ENCODE results near the gene PI4KA.
"Not testable (repeated sequence)": the region's sequence is repeated elsewhere in the genome, so short reads cannot be mapped to it uniquely, and the experiment has no call there.

The PI4KA gene

DNA sequence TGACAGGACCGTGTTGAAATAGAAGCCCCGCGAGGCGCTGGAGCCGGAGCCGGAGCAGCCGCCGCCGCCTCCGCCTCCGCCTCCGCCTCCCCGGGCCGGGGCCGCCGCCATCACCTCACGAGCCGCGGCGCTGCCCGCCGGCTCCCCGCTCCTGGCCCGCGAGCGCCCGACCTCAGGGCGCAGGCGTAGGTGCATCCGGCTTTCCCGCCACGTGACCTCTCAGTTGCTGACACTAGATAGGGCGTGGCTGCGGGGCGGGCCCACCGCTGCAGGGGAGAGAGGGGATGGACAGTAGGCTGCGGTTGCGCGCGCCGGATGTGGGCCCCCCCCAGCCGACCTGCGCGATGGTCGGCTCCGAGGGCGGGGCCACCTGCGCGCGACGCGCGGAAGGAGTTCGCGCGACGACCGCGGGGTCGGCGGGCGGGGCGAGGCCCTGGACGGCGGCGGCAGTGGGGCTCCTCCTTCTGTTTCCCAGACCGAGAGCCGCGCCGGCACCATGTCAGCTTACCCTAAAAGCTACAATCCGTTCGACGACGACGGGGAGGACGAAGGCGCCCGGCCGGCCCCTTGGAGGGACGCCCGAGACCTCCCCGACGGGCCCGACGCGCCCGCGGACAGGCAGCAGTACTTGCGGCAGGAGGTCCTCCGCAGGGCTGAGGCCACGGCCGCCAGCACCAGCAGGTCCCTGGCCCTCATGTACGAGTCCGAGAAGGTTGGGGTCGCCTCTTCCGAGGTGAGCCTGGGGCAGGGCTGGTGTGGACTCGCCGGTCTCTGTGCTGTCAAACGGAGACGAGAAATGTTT lies at the start of gene PI4KA, which contains the start of gene SNAP29:
Gene PI4KA (minus strand): TSS at position 197 of the 802 bp plus-strand sequence. CDS start 86 bp downstream, at position 111.
Gene SNAP29 (plus strand): TSS at position 393 of the 802 bp plus-strand sequence. CDS start 104 bp downstream, at position 497.
- peak; percentile 96 for DNase-seq

DNA sequence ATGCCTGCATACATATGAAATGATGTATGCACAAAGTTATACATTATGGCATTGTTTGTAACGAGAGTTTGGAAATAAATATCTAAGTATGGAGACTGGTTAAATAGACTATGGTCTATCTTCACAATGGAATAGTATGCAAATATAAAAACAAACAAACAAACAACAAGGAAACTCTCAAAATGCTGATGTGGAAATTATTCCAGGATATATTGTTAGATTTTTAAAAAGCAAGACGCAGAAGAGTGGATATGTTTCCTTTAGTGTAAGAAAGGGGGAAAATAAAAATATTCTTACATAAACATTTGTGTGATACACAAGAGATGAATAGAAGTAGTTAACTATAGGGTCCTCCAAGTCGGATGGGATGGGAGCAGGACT lies 47.8 kb upstream of the PI4KA start:
- DNase-seq: no peak

DNA sequence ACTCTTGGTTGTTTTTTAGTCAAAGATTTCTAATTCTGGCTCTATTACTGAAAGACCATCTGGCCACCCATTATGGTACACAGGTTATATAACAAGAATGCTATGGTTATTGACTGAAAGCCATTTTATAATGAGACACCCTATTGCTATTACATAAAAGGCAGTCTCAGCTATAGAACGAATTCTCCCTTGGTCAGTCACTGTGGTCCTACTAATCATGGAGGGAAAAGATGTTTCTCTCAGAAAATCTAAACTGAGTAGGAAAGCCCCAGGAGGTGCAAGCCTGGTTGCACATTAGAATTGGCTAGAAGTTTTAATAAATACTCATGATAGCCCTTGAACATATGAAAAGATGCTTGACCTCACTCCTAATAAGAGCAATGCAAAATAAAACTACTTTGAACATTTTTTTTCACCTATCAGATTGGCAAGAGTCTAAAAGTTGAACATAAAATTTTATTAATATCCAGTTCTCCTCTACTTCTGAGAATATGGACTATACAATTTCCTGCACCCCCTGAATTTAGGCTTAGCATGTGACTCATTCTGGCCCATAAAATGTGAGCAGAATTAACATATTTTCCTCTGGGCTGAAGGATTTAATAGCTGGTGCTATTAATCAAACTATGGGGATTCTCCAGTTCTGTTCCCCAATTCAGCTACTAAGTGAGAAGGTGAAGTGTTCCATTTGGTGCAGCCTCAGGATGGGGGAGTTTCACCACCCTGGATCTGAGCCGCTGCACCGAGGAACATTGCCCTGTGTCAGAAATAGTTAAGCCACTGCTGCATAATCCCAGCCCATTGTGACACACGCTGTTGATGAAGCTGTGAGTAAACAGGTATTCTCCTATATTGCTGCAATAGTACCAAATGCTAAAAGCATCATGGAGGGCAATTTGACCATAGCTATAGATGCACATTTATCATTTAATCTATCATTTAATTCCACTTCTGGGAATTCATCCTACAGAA lies 47.1 kb upstream of the PI4KA start:
- DNase-seq: no peak

DNA sequence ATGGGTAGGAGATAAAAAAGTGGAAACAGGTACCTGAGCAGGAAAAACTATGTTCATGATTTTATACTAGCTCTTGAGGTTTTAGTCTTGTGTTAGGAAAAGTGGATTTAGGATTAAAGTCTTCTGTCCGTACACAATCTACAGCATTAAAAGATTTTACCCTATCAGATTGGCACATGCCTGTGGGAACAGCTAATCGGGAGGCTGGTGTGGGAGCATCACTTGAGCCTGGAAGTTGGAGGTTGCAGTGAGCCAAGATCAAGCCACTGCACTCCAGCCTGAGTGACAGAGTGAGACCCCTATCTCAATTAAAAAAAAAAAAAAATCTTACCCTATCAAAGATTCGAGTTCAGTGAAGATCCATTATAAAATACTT lies 46.4 kb upstream of the PI4KA start:
- no peak for DNase-seq

DNA sequence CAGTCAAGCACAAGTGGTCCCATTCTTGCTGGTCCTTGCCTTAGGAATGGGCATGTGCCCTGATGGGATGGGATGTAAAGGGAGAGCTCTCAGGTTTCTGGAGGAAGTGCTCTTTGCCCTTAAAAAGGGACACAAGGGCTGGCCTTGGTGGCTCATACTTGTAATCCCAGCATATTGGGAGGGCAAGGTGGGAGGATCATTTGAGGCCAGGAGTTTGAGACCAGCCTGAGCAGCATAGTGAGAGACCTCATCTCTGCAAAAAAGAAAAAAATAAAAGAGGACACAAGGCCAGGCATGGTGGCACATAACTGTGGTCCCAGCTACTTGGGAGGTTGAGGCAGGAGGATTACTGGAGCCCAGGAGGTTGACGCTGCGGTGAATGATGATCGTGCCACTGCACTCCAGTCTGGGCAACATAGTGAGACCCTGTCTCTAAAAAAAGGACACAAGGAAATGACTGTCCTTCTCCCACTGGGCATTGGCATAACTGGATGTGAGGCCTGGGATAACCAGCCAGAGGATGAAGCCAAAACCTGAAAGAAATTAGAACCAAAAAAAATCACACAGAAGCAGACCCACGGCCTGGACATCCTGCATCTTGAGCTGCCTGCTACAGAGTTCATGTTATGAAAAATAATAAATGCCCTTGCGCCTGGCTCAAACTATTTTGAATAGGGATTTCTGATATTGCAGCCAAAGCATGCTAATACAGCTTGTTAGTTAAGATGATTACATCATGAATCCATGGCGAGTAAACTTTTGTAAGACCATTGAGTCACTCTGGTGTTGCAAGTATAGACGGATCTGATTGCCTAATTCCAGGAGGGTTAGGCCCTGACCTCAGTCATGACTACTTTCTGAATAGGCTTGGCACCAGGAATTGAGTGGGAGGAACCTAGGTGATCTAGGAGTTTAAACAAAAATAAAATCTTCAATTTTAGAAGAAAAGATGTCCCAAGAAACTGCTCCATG lies 45.7 kb upstream of the PI4KA start:
- no peak for DNase-seq

DNA sequence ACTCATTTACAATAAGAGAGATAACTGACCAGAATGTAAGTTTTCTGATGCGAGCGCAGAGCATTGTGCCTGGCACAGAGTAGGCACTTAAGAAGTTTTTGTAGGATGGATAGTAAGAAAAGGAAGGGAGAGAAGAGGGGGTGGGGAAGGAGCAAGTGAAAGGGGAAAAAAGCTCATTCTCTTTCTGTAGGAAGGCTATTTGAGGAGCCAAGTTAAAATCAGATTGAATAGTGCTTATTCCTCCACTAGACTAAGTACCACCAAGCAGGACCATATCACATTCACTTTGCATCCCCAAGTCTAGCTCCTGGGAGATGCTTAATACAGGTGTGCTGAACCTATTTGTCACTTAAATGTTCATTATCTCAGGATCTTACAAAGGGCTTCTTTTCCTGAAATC lies 44.5 kb upstream of the PI4KA start:
- no peak for DNase-seq

DNA sequence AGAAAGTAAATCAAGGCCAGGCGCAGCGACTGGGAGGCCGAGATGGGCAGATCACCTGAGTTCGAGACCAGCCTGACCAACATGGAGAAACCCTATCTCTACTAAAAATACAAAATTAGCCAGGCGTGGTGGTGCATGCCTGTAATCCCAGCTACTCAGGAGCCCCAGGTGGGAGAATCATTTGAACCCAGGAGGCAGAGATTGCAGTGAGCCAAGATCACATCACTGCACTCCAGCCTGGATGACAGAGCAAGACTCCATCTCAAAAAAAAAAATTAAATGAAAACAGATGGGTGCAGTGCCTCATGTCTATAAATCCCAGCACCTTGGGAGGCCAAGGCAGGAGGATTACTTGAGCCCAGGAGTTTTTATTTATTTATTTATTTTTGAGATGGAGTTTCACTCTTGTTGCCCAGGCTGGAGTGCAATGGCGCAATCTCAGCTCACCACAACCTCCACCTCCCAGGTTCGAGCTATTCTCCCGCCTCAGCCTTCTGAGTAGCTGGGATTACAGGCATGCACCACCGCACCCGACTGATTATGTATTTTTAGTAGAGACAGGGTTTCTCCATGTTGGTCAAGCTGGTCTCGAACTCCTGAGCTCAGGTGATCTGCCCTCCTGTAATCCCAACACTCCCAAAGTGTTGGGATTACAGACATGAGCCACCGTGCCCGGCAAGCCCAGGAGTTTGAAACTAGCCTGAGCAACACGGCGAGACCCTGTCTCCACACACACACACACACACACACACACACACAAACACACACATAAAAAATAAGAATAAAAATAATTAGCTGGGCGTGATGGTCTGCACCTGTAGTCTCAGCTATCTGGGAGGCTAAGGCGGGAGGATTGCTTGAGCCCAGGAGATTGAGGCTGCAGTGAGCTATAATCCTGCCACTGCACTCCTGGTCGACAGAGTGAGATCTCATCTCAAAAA lies 42.8 kb upstream of the PI4KA start:
- DNase-seq: not testable (repeated sequence)

DNA sequence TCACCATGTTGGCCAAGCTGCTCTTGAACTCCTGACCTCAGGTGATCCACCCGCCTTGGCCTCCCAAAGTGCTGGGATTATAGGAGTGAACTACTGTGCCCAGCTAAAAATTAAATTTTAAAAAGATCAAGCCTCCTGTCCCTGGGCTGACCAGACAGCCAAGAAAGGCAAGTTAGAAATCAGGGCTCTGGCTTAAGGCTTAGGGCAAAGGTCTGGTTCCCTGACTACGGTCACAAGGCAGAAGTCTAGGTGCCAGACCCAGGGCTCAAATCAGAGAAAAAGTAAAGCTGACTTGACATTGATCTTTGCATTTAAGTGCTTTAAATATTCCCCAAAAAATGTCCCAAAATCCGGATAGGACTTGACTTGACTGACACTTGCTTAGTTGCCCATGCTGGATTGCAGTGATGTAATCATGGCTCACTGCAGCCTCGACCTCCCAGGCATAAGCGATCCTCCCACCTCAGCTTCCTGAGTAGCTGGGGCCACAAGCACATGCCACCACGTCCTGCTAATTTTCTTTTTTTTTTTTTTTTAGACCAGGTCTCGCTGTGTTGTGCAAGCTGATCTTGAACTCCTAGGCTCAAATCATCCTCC lies 41.3 kb upstream of the PI4KA start:
- DNase-seq: no peak

DNA sequence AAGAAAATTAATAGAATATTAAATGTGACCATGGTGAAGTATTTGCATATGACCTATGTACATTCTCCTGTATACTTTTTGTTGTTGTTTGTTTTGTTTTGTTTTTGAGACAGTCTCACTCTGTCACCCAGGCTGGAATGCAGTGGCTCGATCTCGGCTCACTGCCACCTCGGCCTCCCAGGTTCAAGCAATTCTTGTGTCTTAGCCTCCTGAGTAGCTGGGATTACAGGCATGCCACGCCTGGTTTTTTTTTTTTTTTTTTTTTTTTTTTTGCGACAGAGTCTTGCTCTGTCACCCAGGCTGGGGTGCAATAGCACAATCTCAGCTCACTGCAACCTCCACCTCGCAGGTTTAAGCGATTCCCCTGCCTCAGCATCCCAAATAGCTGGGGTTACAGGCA lies 39.1 kb upstream of the PI4KA start:
- not testable (repeated sequence) for DNase-seq

DNA sequence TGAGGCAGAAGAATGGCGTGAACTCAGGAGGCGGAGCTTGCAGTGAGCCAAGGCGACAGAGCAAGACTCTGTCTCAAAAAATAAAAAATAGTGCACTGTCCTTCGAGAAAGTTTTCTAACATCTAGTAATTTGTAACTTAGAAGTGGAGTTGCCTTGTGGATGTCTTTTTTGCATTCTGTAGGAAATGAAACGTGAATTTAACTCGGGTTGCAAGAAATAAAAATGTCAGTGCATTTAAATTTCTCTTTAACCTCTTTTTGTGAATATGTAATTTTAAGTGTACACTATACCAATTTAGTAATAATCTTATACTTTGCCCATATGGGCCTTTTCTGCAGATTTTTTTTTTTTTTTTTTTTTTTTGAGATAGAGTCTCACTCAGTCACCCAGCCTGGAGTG lies 32.4 kb upstream of the PI4KA start:
- DNase-seq: no peak

DNA sequence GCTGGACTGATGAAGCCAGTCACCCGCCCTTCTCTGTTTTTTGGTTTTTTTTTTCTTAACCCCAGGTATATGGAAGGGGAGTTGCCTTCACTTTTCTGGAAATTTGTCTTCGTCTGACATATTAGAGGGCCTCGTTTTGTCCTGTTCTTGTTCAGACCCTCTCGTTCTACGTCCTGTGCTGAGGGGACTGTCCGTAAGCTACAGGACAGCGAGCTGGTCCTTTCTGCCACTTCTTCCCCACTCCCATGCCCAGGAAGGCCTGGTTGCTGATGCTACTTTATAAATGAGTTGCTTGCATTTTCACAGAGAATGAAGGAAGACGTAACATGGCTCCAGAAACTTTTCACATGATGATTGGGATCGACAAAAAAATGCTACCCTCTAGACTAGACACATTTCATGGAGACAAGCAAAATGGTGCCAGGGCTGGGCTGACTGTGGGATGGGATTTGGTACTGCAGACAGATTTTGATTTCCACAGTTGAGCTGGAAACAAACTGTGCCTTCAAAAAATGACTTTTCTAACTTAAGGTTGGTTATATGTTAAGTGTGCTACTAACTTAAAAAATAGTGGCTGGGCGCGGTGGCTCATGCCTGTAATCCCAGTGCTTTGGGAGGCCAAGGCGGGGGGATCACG lies 31.4 kb upstream of the PI4KA start:
- no peak for DNase-seq

DNA sequence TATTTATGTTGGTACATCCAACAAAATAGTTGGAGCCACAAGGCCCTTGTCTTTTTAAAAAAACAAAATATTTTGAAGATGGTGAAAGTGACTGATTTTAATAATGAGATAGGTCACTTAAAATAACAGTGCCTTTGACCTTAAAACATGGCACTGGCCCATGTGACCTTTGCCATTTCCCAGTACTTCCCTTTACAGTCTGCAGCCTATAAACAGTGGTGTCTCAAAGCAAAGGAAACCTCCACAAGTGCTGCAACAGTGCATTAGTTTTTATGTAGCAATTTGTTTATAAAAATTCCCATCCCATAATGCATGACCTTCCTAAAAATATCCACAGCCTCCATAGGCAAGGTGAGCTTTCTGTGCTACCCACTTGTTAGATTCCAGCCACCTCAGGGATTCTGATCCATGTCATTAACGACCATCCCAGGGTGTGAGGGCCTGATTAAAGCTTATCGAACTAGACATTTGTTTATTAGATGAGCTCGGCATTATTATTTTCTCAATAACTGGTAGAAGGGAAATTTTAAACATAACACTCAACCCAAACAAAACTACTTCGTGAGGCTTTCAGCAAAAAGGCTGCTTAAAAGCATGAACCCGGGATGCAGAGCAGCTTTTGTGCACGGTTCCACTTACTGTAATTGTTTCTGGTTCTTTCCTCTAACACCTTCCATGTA lies 30.6 kb upstream of the PI4KA start:
- DNase-seq: no peak

DNA sequence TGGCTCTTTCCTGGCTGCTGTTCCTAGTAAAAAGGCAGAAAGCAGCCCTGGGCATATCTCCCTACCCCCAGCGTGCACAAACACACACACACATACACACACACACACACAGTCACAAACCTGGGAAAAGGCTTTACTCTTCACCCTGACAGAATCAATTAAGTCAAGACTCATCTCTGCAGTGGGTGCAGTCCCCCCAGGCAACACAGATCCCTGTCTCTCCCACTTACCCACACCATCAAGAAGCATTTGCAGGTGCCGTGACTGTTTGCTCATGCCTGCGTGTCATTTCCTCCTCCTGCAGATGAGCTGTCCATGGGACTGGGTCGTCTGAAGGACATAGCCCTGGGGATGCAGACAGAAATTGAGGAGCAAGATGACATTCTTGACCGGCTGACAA lies 28.8 kb upstream of the PI4KA start:
- no peak for DNase-seq

DNA sequence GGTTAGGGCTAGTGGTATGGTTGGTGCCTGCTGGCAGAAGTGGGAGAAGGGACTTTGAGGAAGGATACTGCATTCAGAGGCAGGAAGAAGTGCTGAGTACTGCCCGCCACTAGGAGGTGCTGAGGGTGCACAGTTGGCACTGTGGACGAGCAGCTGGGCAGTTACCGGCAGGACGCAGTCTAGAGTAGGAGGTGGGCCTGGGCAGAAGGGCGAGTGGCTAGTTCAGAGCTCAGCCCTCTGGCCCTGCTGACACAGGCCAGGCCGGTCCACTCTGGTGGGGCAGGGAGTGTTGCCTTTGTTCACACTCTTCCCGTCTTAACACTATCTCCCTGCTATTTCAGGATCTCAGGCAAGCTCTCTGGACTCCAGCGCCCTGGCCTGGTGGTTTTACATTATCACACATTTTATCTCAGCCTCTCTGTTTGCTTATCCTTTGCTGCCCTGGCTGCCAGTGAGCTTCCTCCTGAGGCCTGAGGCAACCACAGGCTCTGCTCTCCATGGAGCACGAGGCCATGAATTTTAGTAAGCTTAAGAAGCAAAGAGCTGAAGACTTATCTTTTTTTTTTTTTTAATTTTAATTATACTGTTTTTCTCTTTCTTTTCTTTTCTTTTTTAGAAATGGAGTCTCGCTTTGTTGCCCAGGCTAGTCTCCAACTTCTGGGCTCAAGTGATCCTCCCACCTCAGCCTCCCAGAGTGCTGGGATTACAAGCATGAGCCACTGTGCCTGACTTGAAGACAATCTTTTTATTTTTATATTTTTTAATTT lies 27.1 kb upstream of the PI4KA start:
- peak; percentile 12 to 15 for DNase-seq

DNA sequence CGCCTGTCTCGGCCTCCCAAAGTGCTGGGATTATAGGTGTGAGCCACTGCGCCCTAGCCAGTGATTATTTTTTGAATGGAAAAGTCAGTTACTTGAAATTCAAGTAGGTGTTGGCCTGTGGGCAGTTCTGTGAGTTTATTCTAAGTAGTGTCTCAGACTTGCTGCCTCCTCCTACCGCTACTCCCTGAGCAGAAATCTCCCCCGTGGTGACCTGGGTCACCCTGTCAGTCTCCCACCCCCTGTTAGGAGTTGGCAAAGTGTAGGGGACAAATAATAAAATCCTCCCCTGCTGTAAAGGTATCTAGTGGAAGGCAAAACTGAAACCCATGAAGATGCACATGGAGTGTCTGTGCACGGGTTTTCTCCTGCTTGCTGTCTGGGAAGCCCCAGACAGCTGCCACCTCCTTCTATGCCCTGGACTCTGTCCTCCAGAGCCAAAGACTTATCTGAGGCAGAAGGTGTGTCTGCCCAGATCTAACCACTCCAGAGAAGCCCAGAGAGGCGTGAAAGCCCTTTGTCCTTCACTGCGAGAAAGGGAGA lies 26.5 kb upstream of the PI4KA start:
- DNase-seq: no peak

DNA sequence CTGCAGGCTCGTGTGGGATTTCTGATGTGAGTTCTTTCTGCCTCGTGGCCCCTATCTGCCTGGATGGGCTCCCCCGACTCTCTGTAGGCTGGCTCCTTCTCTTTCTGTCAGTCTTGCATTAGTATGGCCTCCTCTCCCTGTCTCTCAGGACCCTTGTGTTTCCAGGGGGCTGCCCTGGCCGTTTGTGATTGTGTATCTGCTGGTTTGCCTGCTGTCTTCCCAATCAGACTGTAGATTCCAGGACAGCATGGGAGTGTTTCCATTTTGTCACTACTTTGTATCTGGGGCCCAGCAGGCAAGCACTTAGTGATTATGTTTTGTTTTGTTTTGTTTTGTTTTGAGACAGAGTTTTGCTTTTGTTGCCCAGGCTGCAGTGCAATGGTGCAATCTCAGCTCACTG lies 25.8 kb upstream of the PI4KA start:
- no peak for DNase-seq

DNA sequence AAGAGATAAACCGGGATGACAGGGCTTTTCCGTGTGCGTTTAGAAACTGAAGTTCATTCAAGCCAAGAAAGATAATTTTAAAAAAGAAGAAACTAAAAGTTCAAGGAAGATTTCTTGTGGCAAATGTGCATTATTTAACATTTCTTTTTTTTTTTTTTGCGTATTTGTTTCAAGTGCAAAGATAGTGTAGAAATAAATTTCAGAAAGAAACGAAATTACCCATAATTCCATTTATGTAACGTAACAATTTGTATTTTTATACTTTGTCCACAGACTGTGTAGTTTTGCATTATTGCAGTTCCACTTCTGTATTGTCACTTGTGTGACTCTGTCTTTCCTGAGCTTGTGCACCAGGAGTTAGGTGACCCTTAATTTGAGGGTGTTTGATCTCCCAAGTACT lies 24.2 kb upstream of the PI4KA start:
- no peak for DNase-seq
